Sigmoid colon (tissue), 3 donors: Measurements from ENCODE around the gene IGF2R.

Experiments
- POLR2A ChIP-seq, 2 donors: fragments of 450-650 bp; IDR thresholded peaks; one replicate each; pipeline ENCODE4 v1.6.1; 2016; ENCODE audit warnings: antibody characterized with exemption in 2 of 2, mild to moderate bottlenecking in 2 of 2, moderate library complexity in 2 of 2
- TF ChIP-seq, protein P1 (sequence below), 4 experiments: fragments of 450-650 bp in 3 of 4; fragments of 200-600 bp in 1 of 4; IDR thresholded peaks; one replicate each; pipeline ENCODE4 v1.5.1; 2016 to 2019; ENCODE audit warnings: antibody characterized with exemption in 4 of 4, mild to moderate bottlenecking in 3 of 4, moderate library complexity in 2 of 4

DNA sequence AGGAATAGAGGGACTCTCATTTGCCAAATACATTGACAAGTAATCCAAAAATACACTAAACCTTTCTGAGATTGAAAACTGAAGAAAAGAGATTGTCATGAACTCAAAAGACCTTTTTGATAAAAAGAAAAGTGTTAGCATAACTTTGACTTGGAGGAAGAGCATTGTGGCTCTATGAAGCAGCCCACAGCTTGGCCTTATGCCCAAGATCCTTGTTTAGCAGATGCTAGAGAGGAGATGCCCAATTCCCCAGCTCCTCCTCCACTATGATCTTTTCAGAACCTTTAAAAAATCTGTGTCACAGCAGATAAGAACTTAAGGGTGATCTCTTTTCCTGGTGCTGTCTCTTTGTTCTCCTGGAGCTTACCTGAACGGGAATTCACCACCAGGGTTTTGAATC is 35.8 kb upstream of the IGF2R start:
- TF ChIP-seq POLR2A (IDR thresholded peaks at IDR 0.05): no peak
- TF ChIP-seq, protein P1, sequence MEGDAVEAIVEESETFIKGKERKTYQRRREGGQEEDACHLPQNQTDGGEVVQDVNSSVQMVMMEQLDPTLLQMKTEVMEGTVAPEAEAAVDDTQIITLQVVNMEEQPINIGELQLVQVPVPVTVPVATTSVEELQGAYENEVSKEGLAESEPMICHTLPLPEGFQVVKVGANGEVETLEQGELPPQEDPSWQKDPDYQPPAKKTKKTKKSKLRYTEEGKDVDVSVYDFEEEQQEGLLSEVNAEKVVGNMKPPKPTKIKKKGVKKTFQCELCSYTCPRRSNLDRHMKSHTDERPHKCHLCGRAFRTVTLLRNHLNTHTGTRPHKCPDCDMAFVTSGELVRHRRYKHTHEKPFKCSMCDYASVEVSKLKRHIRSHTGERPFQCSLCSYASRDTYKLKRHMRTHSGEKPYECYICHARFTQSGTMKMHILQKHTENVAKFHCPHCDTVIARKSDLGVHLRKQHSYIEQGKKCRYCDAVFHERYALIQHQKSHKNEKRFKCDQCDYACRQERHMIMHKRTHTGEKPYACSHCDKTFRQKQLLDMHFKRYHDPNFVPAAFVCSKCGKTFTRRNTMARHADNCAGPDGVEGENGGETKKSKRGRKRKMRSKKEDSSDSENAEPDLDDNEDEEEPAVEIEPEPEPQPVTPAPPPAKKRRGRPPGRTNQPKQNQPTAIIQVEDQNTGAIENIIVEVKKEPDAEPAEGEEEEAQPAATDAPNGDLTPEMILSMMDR (IDR thresholded peaks at IDR 0.05): no peak
